Colonic mucosa (tissue), 4 donors: ENCODE results near the gene TNRC6B. TPM values are rescaled to one million over a fixed set of nuclear protein-coding genes. Genes with fewer than 3 reads are reported as not detected.

ENCODE experiments used
- DNase-seq: peaks from one replicate; pipeline ENCODE4 v3.0.0-alpha.2; 2020
- H3K27ac ChIP-seq: fragments of 200-600 bp; one replicate; pipeline ENCODE4 v1.8.0; 2021
- H3K27me3 ChIP-seq: fragments of 200-600 bp; one replicate; pipeline ENCODE4 v1.8.0; 2021
- H3K36me3 ChIP-seq: fragments of 200-600 bp; one replicate; pipeline ENCODE4 v1.8.0; 2021
- H3K4me1 ChIP-seq: fragments of 200-600 bp; one replicate; pipeline ENCODE4 v1.8.0; 2021; ENCODE audit warnings: mild to moderate bottlenecking
- H3K4me3 ChIP-seq: fragments of 200-600 bp; one replicate; pipeline ENCODE4 v1.8.0; 2021
- H3K9ac ChIP-seq, 2 donors: one replicate each; pipeline ENCODE4 v1.7.0; 2013; ENCODE audit warnings: control low read depth in 2 of 2, low read depth in 2 of 2, low read length in 2 of 2
- H3K9me3 ChIP-seq: fragments of 200-600 bp; one replicate; pipeline ENCODE4 v1.8.0; 2021
- intact Hi-C: fragments of 100-400 bp; cut with DNase I; formaldehyde crosslinking; loops from one replicate; pipeline ENCODE4 v1.14.1; 2022
- total RNA-seq, 2 donors: library from RNA; stranded (reverse); fragmentation: NEBNext Ultra II Directional in 1 of 2; extraction: Animal tissue kit (Norgen Biotek cat#: 25700) in 1 of 2; gene quantifications; one replicate each; pipeline ENCODE4 v1.2.1, GENCODE V29; 2021
- TF ChIP-seq, protein P1 (sequence below): fragments of 200-600 bp; IDR thresholded peaks from one replicate; pipeline ENCODE4 v1.8.0; 2022; ENCODE audit warnings: antibody characterized with exemption, mild to moderate bottlenecking
- donor health status: healthy.
- donor health status: DM: no; HTN: no; CAD: no.
- donor health status: DM: no; HTN: no; CAD: no.

The TNRC6B gene
- total RNA-seq, 2 donors from 2014 or later, result 38.7 to 47.4 TPM

DNA sequence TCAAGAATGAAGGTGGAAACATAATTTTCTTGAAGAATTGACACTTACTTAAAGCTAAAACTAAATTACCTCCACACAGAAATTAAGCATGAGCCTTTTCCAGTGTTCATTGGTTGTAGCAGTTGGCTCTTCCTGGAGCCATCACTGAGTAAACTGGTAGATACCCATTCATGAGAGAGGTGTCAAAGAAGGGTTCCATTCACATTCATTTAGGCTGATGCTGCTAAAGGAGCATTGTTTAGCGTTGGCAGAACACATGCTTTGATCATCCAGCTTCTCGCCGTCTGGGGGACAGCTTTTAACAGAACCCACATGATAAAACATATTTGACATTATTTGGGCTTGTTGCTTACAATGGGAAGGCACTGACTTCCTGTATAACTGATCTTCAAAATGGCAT lies 71.6 kb downstream of the TNRC6B start:
- no peak overlapping the region for H3K4me3 ChIP-seq
- DNase-seq, result no peak
- intact Hi-C loops, result no loop called here
- H3K36me3 ChIP-seq, result peaks cover 5% of the 10 kb centered on the region
- H3K27me3 ChIP-seq, result no peaks in the 10 kb centered on the region
- H3K4me1 ChIP-seq, result no peaks in the 10 kb centered on the region
- TF ChIP-seq, protein P1, sequence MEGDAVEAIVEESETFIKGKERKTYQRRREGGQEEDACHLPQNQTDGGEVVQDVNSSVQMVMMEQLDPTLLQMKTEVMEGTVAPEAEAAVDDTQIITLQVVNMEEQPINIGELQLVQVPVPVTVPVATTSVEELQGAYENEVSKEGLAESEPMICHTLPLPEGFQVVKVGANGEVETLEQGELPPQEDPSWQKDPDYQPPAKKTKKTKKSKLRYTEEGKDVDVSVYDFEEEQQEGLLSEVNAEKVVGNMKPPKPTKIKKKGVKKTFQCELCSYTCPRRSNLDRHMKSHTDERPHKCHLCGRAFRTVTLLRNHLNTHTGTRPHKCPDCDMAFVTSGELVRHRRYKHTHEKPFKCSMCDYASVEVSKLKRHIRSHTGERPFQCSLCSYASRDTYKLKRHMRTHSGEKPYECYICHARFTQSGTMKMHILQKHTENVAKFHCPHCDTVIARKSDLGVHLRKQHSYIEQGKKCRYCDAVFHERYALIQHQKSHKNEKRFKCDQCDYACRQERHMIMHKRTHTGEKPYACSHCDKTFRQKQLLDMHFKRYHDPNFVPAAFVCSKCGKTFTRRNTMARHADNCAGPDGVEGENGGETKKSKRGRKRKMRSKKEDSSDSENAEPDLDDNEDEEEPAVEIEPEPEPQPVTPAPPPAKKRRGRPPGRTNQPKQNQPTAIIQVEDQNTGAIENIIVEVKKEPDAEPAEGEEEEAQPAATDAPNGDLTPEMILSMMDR, result no peak
- no peak overlapping the region for H3K9ac ChIP-seq
- no peaks in the 10 kb centered on the region for H3K9me3 ChIP-seq
- H3K27ac ChIP-seq, result no peak overlapping the region

DNA sequence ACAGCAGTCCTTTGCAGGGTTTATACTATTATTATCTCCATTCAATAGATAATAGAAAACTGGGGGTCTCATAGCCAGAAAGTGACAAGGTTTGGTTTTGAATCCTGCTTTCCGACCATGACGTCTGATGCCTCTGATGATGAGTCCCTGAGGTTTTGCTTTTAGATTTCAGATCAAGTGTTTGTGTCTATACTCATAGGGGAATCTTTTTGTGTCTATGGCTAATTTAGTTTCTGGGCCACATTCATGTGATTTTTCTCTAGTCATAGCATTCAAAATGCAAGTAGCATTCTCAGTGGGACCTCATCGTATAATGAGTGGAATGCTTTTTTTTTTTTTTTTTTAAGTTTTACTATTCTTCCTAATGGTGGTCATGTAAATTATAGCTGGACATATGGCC lies 72.9 kb downstream of the TNRC6B start:
- DNase-seq, result no peak
- Histone ChIP-seq H3K27ac (no peak overlapping the region), H3K4me3 (no peak overlapping the region), H3K36me3 (peaks cover 5% of the 10 kb centered on the region), H3K9ac (no peak overlapping the region), H3K4me1 (no peaks in the 10 kb centered on the region), H3K9me3 (no peaks in the 10 kb centered on the region), H3K27me3 (no peaks in the 10 kb centered on the region)
- TF ChIP-seq, protein P1, result no peak
- intact Hi-C loops, result no loop called here

DNA sequence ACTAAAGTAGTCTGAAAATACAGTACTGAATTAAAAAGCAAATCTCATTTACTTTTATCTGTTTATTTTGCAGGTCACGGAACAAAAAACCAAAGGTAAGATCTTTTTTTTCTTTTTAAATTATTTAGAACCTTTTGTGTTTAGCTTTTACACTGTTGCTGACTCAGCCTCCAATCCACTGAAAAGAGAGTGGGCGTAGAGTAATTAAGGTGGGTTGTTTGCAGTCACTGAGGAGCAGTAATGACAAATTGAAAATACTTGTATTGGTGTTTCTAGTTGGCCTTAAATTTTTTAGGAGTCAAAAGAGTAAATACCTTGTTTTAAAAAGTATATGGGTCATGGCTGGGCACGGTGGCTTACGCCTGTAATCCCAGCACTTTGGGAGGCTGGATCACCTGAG lies 73.4 kb downstream of the TNRC6B start:
- TF ChIP-seq, protein P1, result no peak
- Histone ChIP-seq H3K27ac (no peak overlapping the region), H3K4me1 (no peaks in the 10 kb centered on the region), H3K4me3 (no peak overlapping the region), H3K9me3 (no peaks in the 10 kb centered on the region), H3K9ac (no peak overlapping the region), H3K36me3 (peaks cover 5% of the 10 kb centered on the region), H3K27me3 (no peaks in the 10 kb centered on the region)
- intact Hi-C loops, result no loop called here
- no peak for DNase-seq

DNA sequence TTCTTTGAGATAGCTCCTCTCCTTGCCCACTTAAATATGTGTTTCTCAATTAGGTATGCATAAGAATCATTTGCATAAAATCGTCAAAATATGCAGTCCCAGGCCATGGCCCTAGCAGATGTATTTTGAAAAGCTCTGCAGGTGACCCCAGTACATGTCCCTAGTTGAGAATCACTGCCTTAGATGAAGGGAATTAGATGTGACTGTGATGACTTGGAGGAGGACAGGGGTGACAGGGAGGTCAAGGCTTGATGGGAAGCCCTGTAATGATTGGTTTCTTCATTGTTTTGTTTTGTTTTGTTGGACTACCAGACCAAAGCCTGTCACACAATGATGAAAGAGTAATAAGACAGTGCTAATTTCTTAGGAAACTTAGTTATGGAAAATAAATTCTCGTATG lies 74.4 kb downstream of the TNRC6B start:
- H3K36me3 ChIP-seq, result peaks cover 2% of the 10 kb centered on the region
- H3K4me3 ChIP-seq, result no peak overlapping the region
- no peak overlapping the region for H3K27ac ChIP-seq
- no peak for DNase-seq
- no peak overlapping the region for H3K9ac ChIP-seq
- intact Hi-C loops, result no loop called here
- no peaks in the 10 kb centered on the region for H3K4me1 ChIP-seq
- TF ChIP-seq, protein P1, result no peak
- no peaks in the 10 kb centered on the region for H3K9me3 ChIP-seq
- no peaks in the 10 kb centered on the region for H3K27me3 ChIP-seq

DNA sequence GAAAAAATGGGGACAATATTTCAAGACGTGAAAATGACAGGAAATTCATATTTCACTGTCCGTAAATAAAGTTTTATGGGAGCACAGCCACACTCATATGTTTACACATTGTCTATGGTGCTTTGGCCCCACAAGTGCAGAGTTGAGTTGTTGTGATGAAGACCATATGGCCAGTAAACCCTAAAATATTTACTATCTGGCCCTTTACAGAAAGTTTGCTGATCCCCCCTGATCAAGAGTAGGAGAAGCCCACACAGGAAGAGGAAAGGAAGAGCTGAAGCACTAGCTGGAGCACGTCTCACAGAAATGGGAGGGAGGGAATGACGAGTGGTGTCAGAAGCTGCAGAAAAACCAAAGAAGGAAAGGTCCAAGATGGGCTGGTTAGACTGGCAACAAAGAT lies 78.8 kb downstream of the TNRC6B start:
- Histone ChIP-seq H3K9ac (no peak overlapping the region), H3K27ac (peak overlapping the region; percentile 15), H3K4me3 (no peak overlapping the region), H3K9me3 (no peaks in the 10 kb centered on the region), H3K27me3 (no peaks in the 10 kb centered on the region), H3K36me3 (no peaks in the 10 kb centered on the region), H3K4me1 (peaks cover 9% of the 10 kb centered on the region)
- TF ChIP-seq, protein P1, result no peak
- DNase-seq, result no peak
- intact Hi-C loops, result no loop called here

DNA sequence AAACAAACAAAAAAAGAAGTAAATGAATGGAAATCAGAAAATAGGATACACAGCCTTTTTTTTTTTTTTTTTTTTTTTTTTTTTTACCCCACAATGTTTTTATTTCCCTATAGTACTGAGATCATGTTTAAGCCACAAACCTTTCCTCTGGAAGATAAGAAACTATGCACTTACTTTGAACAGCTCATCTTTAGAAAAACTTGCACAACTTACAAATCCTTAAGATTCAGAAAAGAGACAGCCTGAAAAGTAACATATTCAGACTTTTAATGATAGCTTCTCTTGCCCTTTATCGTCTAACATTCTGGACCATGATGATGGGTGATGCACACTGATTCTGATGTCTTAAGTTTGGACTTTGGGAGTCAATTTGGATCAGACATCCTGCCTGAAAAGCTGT lies 80.3 kb downstream of the TNRC6B start:
- Histone ChIP-seq H3K36me3 (peaks cover 4% of the 10 kb centered on the region), H3K9me3 (no peaks in the 10 kb centered on the region), H3K9ac (no peak overlapping the region), H3K4me3 (no peak overlapping the region), H3K27me3 (no peaks in the 10 kb centered on the region), H3K27ac (peak overlapping the region; percentile 77), H3K4me1 (peaks cover 9% of the 10 kb centered on the region)
- no peak for DNase-seq
- intact Hi-C loops, result no loop called here
- TF ChIP-seq, protein P1, result no peak
